ENCODE data around the gene MRPS22. TPM values are rescaled to one million over a fixed set of nuclear protein-coding genes. Genes with fewer than 3 reads are reported as not detected.

MRPS22 gene
- total and polyA plus RNA-seq, 2 donors (not counting 3 experiments of a cell fraction or from before 2014, with no cell fraction given) = 33.8 to 45.6 TPM

GRCh38 chr3:139326131-139326530 lies 17.7 kb upstream of the MRPS22 start:
- no peak overlapping the region for H2AFZ ChIP-seq (ENCODE audit: low read depth, low read length)
- CTCF ChIA-PET = interaction anchor here (0.7 to 2.4 kb wide), 3 partner anchors 215 to 908 kb away, joined by 3 to 19 read pairs (median 6); no protein-coding TSS in a partner anchor
- no peak overlapping the region for H3K4me2 ChIP-seq (ENCODE audit: insufficient read depth, low read length)
- no peak overlapping the region for H3K4me3 ChIP-seq (replicated peaks in 1 of 3; ENCODE audit: insufficient read depth in 1 of 3, low read depth in 1 of 3, low read length in 3 of 3)
- no peak for FAIRE-seq
- no peak for TF ChIP-seq MYC (IDR thresholded peaks at IDR 0.05; ENCODE audit: low read depth, low read length)
- no peak for TF ChIP-seq FOS (IDR thresholded peaks at IDR 0.05; ENCODE audit: borderline replicate concordance, insufficient read depth, low read length)
- TF ChIP-seq CTCF (IDR thresholded peaks at IDR 0.05; ENCODE audit: extremely low read depth in 1 of 2, insufficient read depth in 1 of 2, low read depth in 1 of 2, low read length in 2 of 2) = no peak
- no TSS peak for BruUV-seq (replicated peaks)
- no peak overlapping the region for H3K27ac ChIP-seq (ENCODE audit: insufficient read depth, low read depth, low read length)
- H3K27me3 ChIP-seq (ENCODE audit: control insufficient read depth in 2 of 2, insufficient read depth in 2 of 2, low read length in 2 of 2) = no peaks in the 10 kb centered on the region
- H3K9me1 ChIP-seq (replicated peaks; ENCODE audit: control insufficient read depth, extremely low read depth, insufficient read depth, low read length) = no peaks in the 10 kb centered on the region
- no peaks in the 10 kb centered on the region for H4K20me1 ChIP-seq (replicated peaks; ENCODE audit: control insufficient read depth, extremely low read depth, insufficient read depth, low read length)
- no peaks in the 10 kb centered on the region for H3K9me3 ChIP-seq (replicated peaks; ENCODE audit: control insufficient read depth, insufficient read depth, low read length)
- dilution Hi-C loops (cut with MboI; ENCODE audit: extremely low pct_ligation_motif_present, low sequenced_read_pairs) = no loop called here
- H3K79me2 ChIP-seq (ENCODE audit: control insufficient read depth, insufficient read depth, low read length) = no peaks in the 10 kb centered on the region
- H3K4me1 ChIP-seq (ENCODE audit: control insufficient read depth, extremely low read depth, insufficient read depth, low read length) = peaks cover 3% of the 10 kb centered on the region
- no peak for DNase-seq (ENCODE audit: low read depth, low spot score)
- intact Hi-C loops (cut with micrococcal nuclease) = no loop called here
- POLR2A ChIA-PET = no interaction called here
- H3K9ac ChIP-seq (replicated peaks; ENCODE audit: extremely low read depth, insufficient read depth, low read length) = no peak overlapping the region
- H3K36me3 ChIP-seq (ENCODE audit: control insufficient read depth in 2 of 2, extremely low read depth in 1 of 2, insufficient read depth in 2 of 2, low read length in 2 of 2) = no peaks in the 10 kb centered on the region

GRCh38 chr3:139326707-139327106 lies 17.1 kb upstream of the MRPS22 start:
- H2AFZ ChIP-seq (ENCODE audit: low read depth, low read length) = no peak overlapping the region
- no peaks in the 10 kb centered on the region for H3K9me1 ChIP-seq (replicated peaks; ENCODE audit: control insufficient read depth, extremely low read depth, insufficient read depth, low read length)
- no peak overlapping the region for H3K9ac ChIP-seq (replicated peaks; ENCODE audit: extremely low read depth, insufficient read depth, low read length)
- H3K4me3 ChIP-seq (replicated peaks in 1 of 3; ENCODE audit: insufficient read depth in 1 of 3, low read depth in 1 of 3, low read length in 3 of 3) = no peak overlapping the region
- dilution Hi-C loops (cut with MboI; ENCODE audit: extremely low pct_ligation_motif_present, low sequenced_read_pairs) = no loop called here
- no peak overlapping the region for H3K27ac ChIP-seq (ENCODE audit: insufficient read depth, low read depth, low read length)
- ChIA-PET POLR2A (no interaction called here), CTCF (interaction anchor here (0.7 to 2.4 kb wide), 3 partner anchors 215 to 909 kb away, joined by 3 to 19 read pairs (median 6); no protein-coding TSS in a partner anchor)
- H3K4me2 ChIP-seq (ENCODE audit: insufficient read depth, low read length) = no peak overlapping the region
- FAIRE-seq (no peak), DNase-seq (ENCODE audit: low read depth, low spot score) (no peak)
- intact Hi-C loops (cut with micrococcal nuclease) = no loop called here
- H3K4me1 ChIP-seq (ENCODE audit: control insufficient read depth, extremely low read depth, insufficient read depth, low read length) = peaks cover 3% of the 10 kb centered on the region
- no peaks in the 10 kb centered on the region for H4K20me1 ChIP-seq (replicated peaks; ENCODE audit: control insufficient read depth, extremely low read depth, insufficient read depth, low read length)
- no TSS peak for BruUV-seq (replicated peaks)
- H3K79me2 ChIP-seq (ENCODE audit: control insufficient read depth, insufficient read depth, low read length) = no peaks in the 10 kb centered on the region
- peaks cover 0 to 4% of the 10 kb centered on the region in 2 experiments for H3K27me3 ChIP-seq (ENCODE audit: control insufficient read depth in 2 of 2, insufficient read depth in 2 of 2, low read length in 2 of 2)
- TF ChIP-seq EZH2 (IDR thresholded peaks at IDR 0.05; ENCODE audit: borderline replicate concordance, low read depth, low read length, severe bottlenecking) (no peak), CTCF (IDR thresholded peaks at IDR 0.05; ENCODE audit: extremely low read depth in 1 of 2, insufficient read depth in 1 of 2, low read depth in 1 of 2, low read length in 2 of 2) (no peak), GATA2 (IDR thresholded peaks at IDR 0.05; ENCODE audit: insufficient read depth, insufficient read length, low read depth, low read length) (no peak), JUN (IDR thresholded peaks at IDR 0.05; ENCODE audit: borderline replicate concordance, insufficient read depth, insufficient read length, low read depth) (no peak)
- no peaks in the 10 kb centered on the region for H3K36me3 ChIP-seq (ENCODE audit: control insufficient read depth in 2 of 2, extremely low read depth in 1 of 2, insufficient read depth in 2 of 2, low read length in 2 of 2)
- no peaks in the 10 kb centered on the region for H3K9me3 ChIP-seq (replicated peaks; ENCODE audit: control insufficient read depth, insufficient read depth, low read length)

All from endothelial cell of umbilical vein (primary cell).